Neuronal stem cell (in vitro differentiated cells): ENCODE data around the gene PCYT1A.

Experiments
- DNase-seq: peaks from one replicate; pipeline ENCODE4 v3.0.0-alpha.2; 2013; ENCODE audit warnings: low spot score
- H2AFZ ChIP-seq: one replicate; pipeline ENCODE4 v1.6.1; 2013; ENCODE audit warnings: mild to moderate bottlenecking, low read length, inconsistent platforms
- H2AK5ac ChIP-seq: 2 replicates; pipeline ENCODE4 v1.6.1; 2013; ENCODE audit warnings: low read depth, mild to moderate bottlenecking, inconsistent platforms, low read length, moderate library complexity, mixed read lengths
- H2BK120ac ChIP-seq: 2 replicates; pipeline ENCODE4 v1.6.1; 2013; ENCODE audit warnings: low read depth, mild to moderate bottlenecking, inconsistent platforms, low read length, moderate library complexity, mixed read lengths
- H2BK12ac ChIP-seq: one replicate; pipeline ENCODE4 v1.6.1; 2013; ENCODE audit warnings: low read length, inconsistent platforms
- H2BK15ac ChIP-seq: 2 replicates; pipeline ENCODE4 v1.6.1; 2013; ENCODE audit warnings: mild to moderate bottlenecking, low read length, inconsistent platforms, mixed read lengths
- H2BK5ac ChIP-seq: one replicate; pipeline ENCODE4 v1.6.1; 2013; ENCODE audit warnings: inconsistent platforms, mild to moderate bottlenecking, low read length, moderate library complexity
- H3K14ac ChIP-seq: one replicate; pipeline ENCODE4 v1.6.1; 2013; ENCODE audit warnings: low read length, inconsistent platforms
- H3K18ac ChIP-seq: 2 replicates; pipeline ENCODE4 v1.6.1; 2013; ENCODE audit warnings: low read length, inconsistent platforms
- H3K23ac ChIP-seq: 2 replicates; pipeline ENCODE4 v1.6.1; 2013; ENCODE audit warnings: low read depth, mild to moderate bottlenecking, mixed read lengths, low read length, inconsistent platforms; ENCODE audit not compliant: poor library complexity
- H3K27ac ChIP-seq: replicated peaks from 3 replicates; pipeline ENCODE4 v1.5.1; 2013; ENCODE audit warnings: low read length, inconsistent platforms
- H3K27me3 ChIP-seq, 3 experiments: 2 replicates each; pipeline ENCODE4 v1.6.1; 2013; ENCODE audit warnings: low read length in 3 of 3, mild to moderate bottlenecking in 2 of 3, inconsistent platforms in 1 of 3, low read depth in 1 of 3, mixed read lengths in 1 of 3, moderate library complexity in 1 of 3; ENCODE audit not compliant: control insufficient read depth in 3 of 3, insufficient read depth in 3 of 3
- H3K36me3 ChIP-seq, 2 donors: replicated peaks in 1 of 2; 2 replicates each; pipeline ENCODE4 v1.6.1; 2013; ENCODE audit warnings: low read length in 2 of 2; ENCODE audit not compliant: control insufficient read depth in 2 of 2, insufficient read depth in 2 of 2
- H3K4ac ChIP-seq: 2 replicates; pipeline ENCODE4 v1.6.1; 2013; ENCODE audit warnings: inconsistent platforms, mild to moderate bottlenecking, low read length, moderate library complexity
- H3K4me1 ChIP-seq, 2 donors: 1 replicate in 1 of 2; 2 replicates in 1 of 2; pipeline ENCODE4 v1.6.1; 2013; ENCODE audit warnings: low read length in 2 of 2, low read depth in 1 of 2; ENCODE audit not compliant: control insufficient read depth in 2 of 2, insufficient read depth in 1 of 2
- H3K4me2 ChIP-seq: one replicate; pipeline ENCODE4 v1.6.1; 2013; ENCODE audit warnings: mild to moderate bottlenecking, low read length, inconsistent platforms; ENCODE audit not compliant: insufficient read depth, poor library complexity, severe bottlenecking
- H3K4me3 ChIP-seq, 2 donors: 2 replicates each; pipeline ENCODE4 v1.5.1; 2013; ENCODE audit warnings: low read length in 2 of 2, mild to moderate bottlenecking in 2 of 2, inconsistent platforms in 1 of 2, moderate library complexity in 1 of 2
- H3K79me1 ChIP-seq: one replicate; pipeline ENCODE4 v1.6.1; 2013; ENCODE audit warnings: low read depth, mild to moderate bottlenecking, inconsistent platforms, low read length, moderate library complexity
- H3K9ac ChIP-seq: one replicate; pipeline ENCODE4 v1.6.1; 2013; ENCODE audit warnings: mild to moderate bottlenecking, low read depth, low read length, inconsistent platforms; ENCODE audit not compliant: poor library complexity
- H3K9me3 ChIP-seq, 2 donors: replicated peaks in 1 of 2; 2 replicates each; pipeline versions ENCODE3 to v1.6.1; 2013; ENCODE audit warnings: low read length in 2 of 2, mild to moderate bottlenecking in 2 of 2, inconsistent platforms in 1 of 2, low read depth in 1 of 2, mixed read lengths in 1 of 2, moderate library complexity in 1 of 2; ENCODE audit not compliant: control insufficient read depth in 2 of 2, insufficient read depth in 1 of 2
- H4K8ac ChIP-seq: one replicate; pipeline ENCODE4 v1.6.1; 2013; ENCODE audit warnings: low read depth, mild to moderate bottlenecking, inconsistent platforms, low read length, moderate library complexity
- H4K91ac ChIP-seq: one replicate; pipeline ENCODE4 v1.6.1; 2013; ENCODE audit warnings: low read length, low read depth, mild to moderate bottlenecking, inconsistent platforms; ENCODE audit not compliant: poor library complexity
- WGBS, 2 donors: extraction: QIAGEN DNeasy Blood & Tissue Kit; methylation state at CpG; one replicate each; pipeline ENCODE4 v1.1.7; 2013; ENCODE audit warnings: missing lambda C conversion rate in 2 of 2, mixed read lengths in 1 of 2; ENCODE audit not compliant: insufficient read length in 2 of 2, insufficient replicate concordance in 1 of 2; ENCODE audit errors: extremely low coverage in 2 of 2; 5-methylcytosine and 5-hydroxymethylcytosine counted together

Gene PCYT1A

GRCh38 chr3:196332168-196332567 is 44.6 kb upstream of the PCYT1A start:
- no peak overlapping the region for H3K4ac ChIP-seq
- H2BK120ac ChIP-seq, result no peak overlapping the region
- no peak overlapping the region for H3K4me2 ChIP-seq
- peaks cover 0 to 3% of the 10 kb centered on the region in 2 donors for H3K9me3 ChIP-seq
- H3K23ac ChIP-seq, result no peak overlapping the region
- no peaks in the 10 kb centered on the region for H3K79me1 ChIP-seq
- H2BK15ac ChIP-seq, result no peak overlapping the region
- H3K4me1 ChIP-seq, result peaks cover 3 to 4% of the 10 kb centered on the region in 2 donors
- H3K18ac ChIP-seq, result no peak overlapping the region
- WGBS, 2 donors, result no CpG with 5 or more reads among the region's 8 CpGs
- H3K36me3 ChIP-seq, result no peaks in the 10 kb centered on the region
- no peak overlapping the region for H2AK5ac ChIP-seq
- H2AFZ ChIP-seq, result no peak overlapping the region
- no peak overlapping the region for H3K14ac ChIP-seq
- no peak overlapping the region for H3K27ac ChIP-seq
- H3K4me3 ChIP-seq, result no peak overlapping the region
- H4K91ac ChIP-seq, result no peak overlapping the region
- no peak overlapping the region for H3K9ac ChIP-seq
- H2BK12ac ChIP-seq, result no peak overlapping the region
- H2BK5ac ChIP-seq, result no peak overlapping the region
- H3K27me3 ChIP-seq, result no peaks in the 10 kb centered on the region
- no peak for DNase-seq
- H4K8ac ChIP-seq, result no peak overlapping the region

GRCh38 chr3:196327405-196327804 is 39.9 kb upstream of the PCYT1A start:
- Histone ChIP-seq H4K8ac (no peak overlapping the region), H3K23ac (peak overlapping the region; percentile 8), H3K18ac (no peak overlapping the region), H3K4me1 (peaks cover 3 to 4% of the 10 kb centered on the region in 2 donors), H2AK5ac (no peak overlapping the region), H4K91ac (no peak overlapping the region), H3K27me3 (no peaks in the 10 kb centered on the region), H2BK120ac (peak overlapping the region; percentile 47), H3K4me2 (no peak overlapping the region), H3K4ac (no peak overlapping the region), H2AFZ (peak overlapping the region; percentile 57), H3K9ac (no peak overlapping the region), H3K14ac (no peak overlapping the region), H2BK12ac (no peak overlapping the region), H3K4me3 (no peak overlapping the region), H2BK5ac (no peak overlapping the region), H2BK15ac (no peak overlapping the region), H3K79me1 (no peaks in the 10 kb centered on the region), H3K36me3 (no peaks in the 10 kb centered on the region), H3K9me3 (no peaks in the 10 kb centered on the region), H3K27ac (no peak overlapping the region)
- no CpG with 5 or more reads among the region's 6 CpGs for WGBS, 2 donors
- no peak for DNase-seq

GRCh38 chr3:196326936-196327335 is 39.4 kb upstream of the PCYT1A start:
- H3K79me1 ChIP-seq, result no peaks in the 10 kb centered on the region
- no peak for DNase-seq
- H3K36me3 ChIP-seq, result no peaks in the 10 kb centered on the region
- H3K23ac ChIP-seq, result no peak overlapping the region
- H3K4ac ChIP-seq, result no peak overlapping the region
- H2BK5ac ChIP-seq, result no peak overlapping the region
- no peaks in the 10 kb centered on the region for H3K27me3 ChIP-seq
- H2AK5ac ChIP-seq, result no peak overlapping the region
- peak overlapping the region; percentile 57 for H2AFZ ChIP-seq
- no peak overlapping the region for H4K91ac ChIP-seq
- no peaks in the 10 kb centered on the region for H3K9me3 ChIP-seq
- no peak overlapping the region for H3K4me2 ChIP-seq
- H3K27ac ChIP-seq, result no peak overlapping the region
- peaks cover 3 to 4% of the 10 kb centered on the region in 2 donors for H3K4me1 ChIP-seq
- no peak overlapping the region for H2BK12ac ChIP-seq
- no peak overlapping the region for H3K18ac ChIP-seq
- no CpG with 5 or more reads among the region's 9 CpGs for WGBS, 2 donors
- H2BK15ac ChIP-seq, result no peak overlapping the region
- no peak overlapping the region for H4K8ac ChIP-seq
- no peak overlapping the region for H3K14ac ChIP-seq
- H2BK120ac ChIP-seq, result peak overlapping the region; percentile 47
- no peak overlapping the region for H3K9ac ChIP-seq
- H3K4me3 ChIP-seq, result no peak overlapping the region

- no peak overlapping the region for H3K9ac ChIP-seq
- peaks cover 0 to 2% of the 10 kb centered on the region in 2 donors for H3K9me3 ChIP-seq
- no peak overlapping the region for H3K18ac ChIP-seq
- no peak overlapping the region for H2AFZ ChIP-seq
- no peak overlapping the region for H3K4me2 ChIP-seq
- H3K4me3 ChIP-seq, result no peak overlapping the region
- H2BK15ac ChIP-seq, result no peak overlapping the region
- no peak overlapping the region for H3K23ac ChIP-seq
- no peak overlapping the region for H2BK120ac ChIP-seq
- no peak overlapping the region for H2AK5ac ChIP-seq
- H3K27me3 ChIP-seq, result no peaks in the 10 kb centered on the region
- no peak overlapping the region for H2BK12ac ChIP-seq
- no CpG with 5 or more reads among the region's 11 CpGs for WGBS, 2 donors
- H3K14ac ChIP-seq, result no peak overlapping the region
- no peak overlapping the region for H4K8ac ChIP-seq
- no peak overlapping the region for H4K91ac ChIP-seq
- peaks cover 3 to 4% of the 10 kb centered on the region in 2 donors for H3K4me1 ChIP-seq
- H3K36me3 ChIP-seq, result no peaks in the 10 kb centered on the region
- no peak overlapping the region for H2BK5ac ChIP-seq
- H3K4ac ChIP-seq, result no peak overlapping the region
- H3K79me1 ChIP-seq, result no peaks in the 10 kb centered on the region
- no peak overlapping the region for H3K27ac ChIP-seq
- peak; percentile 12 for DNase-seq
These were observed 36.2 kb upstream of the PCYT1A start for GRCh38 chr3:196323691-196324090.
